Subcutaneous adipose tissue (tissue), 4 donors: ENCODE results near the gene HNRNPAB. TPM values are rescaled to one million over a fixed set of nuclear protein-coding genes. Genes with fewer than 3 reads are reported as not detected.

ENCODE experiments used
- CTCF ChIP-seq: fragments of 450-650 bp; IDR thresholded peaks from one replicate; pipeline ENCODE4 v1.5.1; 2016; ENCODE audit warnings: low read depth, mild to moderate bottlenecking, control low read depth, antibody characterized with exemption, moderate library complexity
- total RNA-seq, 4 donors: library from RNA; depleted of rRNA; stranded (reverse); fragments of >200 nt; gene quantifications; one replicate each; pipeline ENCODE4 v1.1.0, GENCODE V29; 2016

HNRNPAB gene
- total RNA-seq, 4 donors from 2014 or later, result 52.0 to 108 (median 63.8) TPM

GRCh38 chr5:178227138-178227659 lies 22.9 kb downstream of the HNRNPAB start:
- TF ChIP-seq CTCF, result no peak

- no peak for TF ChIP-seq CTCF
Observed at GRCh38 chr5:178227929-178228328, 23.6 kb downstream of the HNRNPAB start.

GRCh38 chr5:178228609-178229008 lies 24.3 kb downstream of the HNRNPAB start:
- no peak for TF ChIP-seq CTCF

GRCh38 chr5:178229861-178230260 lies 25.5 kb downstream of the HNRNPAB start:
- no peak for TF ChIP-seq CTCF

GRCh38 chr5:178230879-178231538 lies 26.7 kb downstream of the HNRNPAB start:
- no peak for TF ChIP-seq CTCF

- no peak for TF ChIP-seq CTCF
Observed at GRCh38 chr5:178231539-178232123, 27.3 kb downstream of the HNRNPAB start.

- TF ChIP-seq CTCF, result no peak
Observed at GRCh38 chr5:178232124-178232919, 28.0 kb downstream of the HNRNPAB start, which contains the start of gene PHYKPL. PHYKPL (minus strand) TSS chr5:178232802; CDS start chr5:178232550, 252 bp downstream.
